Cerebellar nuclear complex (tissue), 1 donor: ENCODE results near the gene RIOK3.
"Not testable (repeated sequence)": the region's sequence is repeated elsewhere in the genome, so short reads cannot be mapped to it uniquely, and the experiment has no call there.

Source experiments
- DNase-seq, 2 experiments: peaks; one replicate each; lab custom pipeline; 2025; lab: John Stamatoyannopoulos, UW

RIOK3 gene

DNA sequence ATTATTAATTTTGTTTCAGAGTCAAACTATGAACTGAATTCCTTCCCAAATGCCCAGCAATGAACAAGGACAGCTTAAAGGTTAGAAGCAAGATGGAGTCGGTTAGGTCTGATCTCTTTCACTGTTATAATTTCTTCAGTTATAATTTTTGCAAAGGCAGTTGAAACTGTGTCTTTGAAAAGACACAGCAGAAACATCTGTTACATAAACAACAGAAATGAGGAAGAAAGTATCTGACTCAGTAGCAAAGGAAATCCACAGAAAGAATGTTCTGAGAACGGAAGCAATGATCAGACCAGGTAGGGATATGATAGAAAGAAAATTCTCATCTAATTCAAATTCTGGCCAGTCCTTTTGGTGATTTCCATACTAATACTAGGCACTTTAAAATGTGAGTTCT lies 45.0 kb downstream of the RIOK3 start:
- no peak for DNase-seq

DNA sequence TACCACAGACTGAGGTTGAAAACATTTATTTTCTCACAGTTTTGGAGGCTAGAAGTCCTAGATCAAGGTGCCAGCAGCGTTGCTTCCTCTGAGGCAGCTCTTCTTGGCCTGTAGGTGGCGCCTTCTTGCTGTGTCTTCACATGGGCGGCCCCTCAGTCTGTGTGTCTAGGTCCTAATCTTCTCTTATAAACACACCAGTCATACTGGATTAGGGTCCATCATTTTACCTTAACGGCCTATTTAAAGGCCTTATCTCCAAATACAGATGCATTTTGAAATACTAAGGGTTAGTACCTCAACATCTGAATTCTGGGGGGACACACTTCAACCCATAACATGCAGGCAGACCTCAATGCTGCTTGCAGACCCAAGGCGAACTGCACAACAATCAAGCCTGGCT lies 45.8 kb downstream of the RIOK3 start:
- DNase-seq: no peak

DNA sequence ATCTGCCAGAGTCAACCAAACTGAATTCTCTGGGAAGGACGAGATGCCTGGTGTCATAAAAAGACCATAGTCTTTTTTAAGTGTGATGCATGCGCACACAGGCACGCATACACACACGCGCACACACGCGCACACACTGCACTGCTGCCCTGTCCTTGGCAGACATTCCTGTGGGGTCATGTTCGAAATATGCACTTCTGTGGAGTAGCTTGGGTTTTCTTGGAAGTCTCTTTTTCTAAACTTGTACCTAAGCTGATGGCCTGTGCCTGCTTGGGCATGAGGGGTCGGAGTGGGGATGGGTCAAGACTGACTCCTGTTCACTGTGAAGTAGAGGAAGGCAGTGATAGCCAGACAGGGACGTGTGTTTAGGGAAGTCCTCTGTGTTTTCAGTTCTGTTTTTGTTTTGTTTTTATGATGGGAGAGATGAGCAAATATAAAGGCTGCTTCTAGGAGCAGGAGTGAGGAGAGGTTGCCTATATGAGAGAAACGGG lies 46.2 kb downstream of the RIOK3 start:
- DNase-seq: no peak

DNA sequence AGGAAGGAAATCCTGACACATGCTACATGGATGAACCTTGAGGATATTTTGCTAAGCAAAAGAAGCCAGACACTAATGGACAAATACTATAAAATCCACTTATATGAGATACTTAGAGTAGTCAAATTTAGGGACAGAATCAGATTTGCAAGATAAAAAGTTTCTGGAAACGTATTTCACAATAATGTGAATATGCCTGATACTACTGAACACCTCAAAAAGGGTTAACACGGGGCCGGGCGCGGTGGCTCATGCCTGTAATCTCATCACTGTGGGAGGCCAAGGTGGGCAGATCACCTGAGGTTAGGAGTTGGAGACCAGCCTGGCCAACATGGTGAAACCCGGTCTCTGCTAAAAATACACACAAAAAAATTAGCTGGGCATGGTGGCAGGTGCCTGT lies 48.5 kb downstream of the RIOK3 start:
- no peak for DNase-seq

DNA sequence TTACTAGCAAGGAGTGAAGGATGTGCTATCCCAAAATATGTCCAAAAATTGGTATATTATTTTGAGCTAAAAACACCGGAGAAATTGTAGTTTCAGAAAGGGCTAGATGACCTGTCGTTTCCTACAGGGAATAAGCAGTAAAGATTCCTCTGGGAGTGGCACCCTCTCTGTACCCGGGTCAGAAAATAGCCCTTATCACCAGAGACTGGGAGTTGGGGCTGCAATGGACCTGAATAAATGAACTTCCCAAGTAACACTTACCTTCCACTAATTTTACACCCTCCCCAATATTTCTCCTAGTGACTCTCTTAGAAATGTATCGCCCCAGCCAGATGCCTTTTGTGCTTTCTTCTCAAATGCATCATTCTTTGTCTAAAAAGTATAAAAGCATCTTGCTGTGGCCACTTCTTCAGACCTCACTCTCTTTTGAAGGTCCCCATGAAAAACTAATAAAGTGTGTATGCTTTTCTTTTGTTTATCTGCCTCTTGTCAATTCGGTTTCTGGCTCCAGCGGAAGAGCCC lies 49.5 kb downstream of the RIOK3 start:
- DNase-seq: no peak

DNA sequence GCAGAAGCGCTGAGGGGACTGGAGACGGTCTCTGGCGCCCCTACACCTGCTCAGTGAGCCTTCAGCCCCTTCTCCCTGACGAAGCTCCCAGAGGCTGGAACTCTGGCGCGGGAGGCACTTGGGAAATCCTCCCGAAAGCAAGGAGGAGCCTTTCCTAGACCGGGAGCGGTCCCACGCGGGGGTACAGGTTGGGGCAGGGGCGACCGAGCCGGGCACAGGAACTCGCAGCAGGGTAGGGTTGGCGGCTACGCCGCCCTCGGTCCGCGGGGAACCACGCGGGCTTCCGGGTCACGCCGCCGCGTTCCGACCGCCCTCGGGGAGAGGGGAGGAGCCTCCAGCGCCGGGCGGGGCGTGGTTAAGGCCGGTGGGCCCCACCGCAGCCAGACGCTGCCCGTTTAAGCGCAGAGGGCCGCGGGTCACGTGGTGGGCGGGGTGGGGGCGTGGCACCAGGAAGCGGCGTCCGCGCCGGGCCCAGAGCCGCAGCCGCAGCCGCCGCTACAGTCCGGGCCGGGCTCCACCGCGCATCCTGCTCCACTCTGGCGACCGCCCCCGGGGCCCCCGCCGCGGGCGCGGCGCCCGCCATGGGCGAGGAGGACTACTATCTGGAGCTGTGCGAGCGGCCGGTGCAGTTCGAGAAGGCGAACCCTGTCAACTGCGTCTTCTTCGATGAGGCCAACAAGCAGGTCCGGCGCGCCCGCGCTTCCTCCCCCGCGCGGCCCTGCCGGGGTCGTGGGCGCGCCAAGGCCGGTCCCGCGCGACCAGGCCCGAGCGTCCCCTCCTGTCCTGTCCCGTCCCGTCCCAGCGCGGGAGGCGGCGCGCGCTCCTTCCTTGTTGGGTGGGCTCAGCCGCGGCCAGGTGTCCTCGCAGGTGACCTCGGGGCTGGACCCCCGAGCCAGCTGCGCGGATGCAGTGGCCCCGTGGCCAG lies 50.2 kb downstream of the RIOK3 start, which contains the start of gene RMC1:
Gene RMC1 (plus strand): TSS at position 474 of the 925 bp plus-strand sequence. CDS start 108 bp downstream, at position 582.
- peak in 1 of 2 experiments; percentile 65 for DNase-seq

DNA sequence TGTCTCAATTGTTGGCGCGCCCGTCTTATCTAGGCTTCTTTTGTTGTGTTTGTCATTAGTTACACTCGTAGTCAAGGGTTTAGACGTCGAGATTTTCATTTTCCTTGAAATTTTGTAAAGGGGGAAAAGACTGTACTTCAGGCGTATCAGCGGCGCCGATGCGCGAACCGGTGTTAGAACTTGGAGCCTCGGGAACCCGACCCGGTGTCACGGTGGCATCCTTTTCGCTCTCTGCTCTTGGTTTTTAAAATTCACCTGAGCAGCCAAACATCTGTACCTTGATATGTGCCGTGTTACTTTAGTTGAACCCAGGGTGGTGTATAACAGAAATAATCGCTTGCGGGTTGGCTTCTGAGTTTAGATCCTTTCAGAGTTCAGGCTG lies 50.9 kb downstream of the RIOK3 start:
- no peak for DNase-seq

DNA sequence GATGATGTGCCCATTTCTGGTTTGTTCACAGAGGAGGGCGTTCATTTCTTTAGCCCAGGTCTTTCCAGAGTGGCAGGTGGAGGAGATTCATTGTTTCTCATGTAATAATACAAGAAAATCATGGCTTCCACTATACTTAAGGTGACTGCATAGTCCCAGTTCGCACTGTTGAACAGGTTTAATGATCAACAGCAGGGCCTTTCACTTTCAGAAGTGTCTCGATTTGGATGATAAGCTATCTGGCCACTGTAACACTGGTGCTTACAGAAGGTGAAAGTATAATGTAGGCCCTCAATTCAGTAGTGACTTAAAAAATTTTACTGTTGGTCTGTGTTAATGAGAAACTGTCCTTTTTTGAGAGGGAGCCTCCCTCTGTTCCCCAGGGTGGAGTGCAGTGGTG lies 51.6 kb downstream of the RIOK3 start:
- no peak for DNase-seq

DNA sequence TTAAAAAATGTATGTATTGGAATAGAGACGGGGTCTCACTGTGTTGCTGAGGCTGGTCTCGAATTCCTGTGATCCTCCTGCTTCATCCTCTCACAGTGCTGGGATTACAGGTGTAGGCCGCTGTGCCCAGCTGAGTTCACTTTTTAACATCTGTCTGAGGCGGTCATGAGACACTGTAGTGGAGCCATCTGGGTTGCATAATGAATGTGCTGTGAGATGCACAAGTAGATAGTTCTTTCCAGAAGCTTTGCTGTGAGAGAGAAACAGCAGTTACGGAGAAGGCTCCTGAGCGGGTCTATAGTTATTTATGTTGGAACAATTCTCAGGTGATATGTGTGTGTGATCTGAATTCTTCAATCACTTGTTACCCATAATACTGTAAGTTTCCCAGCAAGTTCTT lies 53.3 kb downstream of the RIOK3 start:
- no peak for DNase-seq

DNA sequence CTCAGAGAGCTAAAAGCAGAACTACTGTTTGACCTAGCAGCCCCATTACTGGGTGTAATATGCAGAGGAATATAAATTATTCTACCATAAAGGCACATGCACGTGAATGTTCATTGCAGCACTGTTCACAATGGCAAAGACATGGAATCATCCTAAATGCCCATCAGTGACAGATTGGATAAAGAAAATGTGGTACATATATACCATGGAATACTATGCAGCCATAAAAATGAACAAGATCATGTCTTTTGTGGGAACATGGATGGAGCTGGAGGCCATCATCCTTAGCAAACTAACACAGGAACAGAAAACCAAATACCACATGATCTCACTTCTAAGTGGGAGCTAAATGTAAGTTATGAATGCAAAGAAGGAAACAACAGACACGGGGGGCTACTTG lies 57.8 kb downstream of the RIOK3 start:
- not testable (repeated sequence) for DNase-seq

DNA sequence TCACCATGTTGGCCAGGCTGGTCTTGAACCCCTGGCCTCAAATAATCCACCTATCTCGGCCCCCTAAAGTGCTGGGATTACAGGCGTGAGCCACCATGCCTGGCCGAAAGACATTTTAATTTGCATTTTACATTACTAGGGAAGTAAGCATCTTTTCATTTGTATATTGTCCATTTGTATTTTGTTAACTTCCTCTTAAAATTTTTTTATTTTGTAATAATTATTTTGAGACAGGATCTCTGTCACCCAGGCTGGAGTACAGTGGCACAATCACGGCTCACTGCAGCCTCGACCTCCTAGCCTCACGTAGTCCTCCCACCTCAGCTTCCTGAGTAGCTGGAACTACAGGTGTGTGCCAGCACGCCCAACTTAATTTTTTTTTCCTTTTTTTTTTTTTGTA lies 59.1 kb downstream of the RIOK3 start:
- DNase-seq: not testable (repeated sequence)

DNA sequence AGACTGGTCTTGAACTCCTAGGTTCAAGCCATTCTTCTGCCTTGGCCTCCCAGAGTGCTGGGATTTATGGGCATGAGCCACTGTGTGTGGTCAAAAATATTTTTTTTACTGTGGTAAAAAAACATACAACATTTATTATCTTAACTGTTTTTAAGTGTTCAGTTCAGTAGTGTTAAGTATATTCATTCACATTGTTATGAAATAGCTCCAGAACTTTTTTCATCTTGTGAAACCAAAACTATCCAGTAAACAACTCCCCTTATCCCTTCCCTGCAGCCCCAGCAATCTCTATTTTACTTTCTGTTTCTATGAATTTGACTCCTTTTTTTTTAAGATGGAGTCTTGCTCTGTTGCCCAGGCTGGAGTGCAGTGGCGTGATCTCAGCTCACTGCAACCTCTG lies 59.6 kb downstream of the RIOK3 start:
- no peak for DNase-seq

DNA sequence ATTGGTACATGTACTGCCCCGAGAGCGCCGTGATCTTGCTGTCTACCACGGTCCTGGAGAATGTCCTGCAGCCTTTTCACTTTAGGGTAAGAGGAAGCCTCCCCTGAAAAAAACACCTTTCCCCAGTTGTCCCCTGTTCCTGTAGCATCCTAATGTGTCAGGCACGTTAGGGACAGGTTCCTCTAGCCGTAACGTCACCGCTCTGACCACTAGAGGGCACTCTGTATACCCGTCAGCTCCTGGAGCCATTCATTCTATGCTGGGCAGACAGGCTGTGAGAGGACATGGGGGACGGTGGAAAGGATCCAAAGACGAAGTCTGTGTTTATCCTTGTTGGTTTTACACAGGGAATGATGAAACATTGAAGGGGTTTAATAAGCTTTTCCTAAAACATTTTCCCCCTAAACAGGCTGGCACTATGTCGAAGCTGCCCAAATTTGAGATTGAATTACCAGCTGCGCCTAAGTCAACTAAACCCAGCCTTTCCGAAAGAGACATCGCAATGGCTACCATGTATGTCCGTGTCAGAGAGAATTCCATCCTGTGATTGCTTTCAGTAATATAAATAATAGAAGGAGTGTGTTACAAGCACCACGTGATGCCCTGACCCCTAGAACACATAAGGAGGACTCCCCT lies 62.9 kb downstream of the RIOK3 start:
- peak; percentile 30 to 58 for DNase-seq

DNA sequence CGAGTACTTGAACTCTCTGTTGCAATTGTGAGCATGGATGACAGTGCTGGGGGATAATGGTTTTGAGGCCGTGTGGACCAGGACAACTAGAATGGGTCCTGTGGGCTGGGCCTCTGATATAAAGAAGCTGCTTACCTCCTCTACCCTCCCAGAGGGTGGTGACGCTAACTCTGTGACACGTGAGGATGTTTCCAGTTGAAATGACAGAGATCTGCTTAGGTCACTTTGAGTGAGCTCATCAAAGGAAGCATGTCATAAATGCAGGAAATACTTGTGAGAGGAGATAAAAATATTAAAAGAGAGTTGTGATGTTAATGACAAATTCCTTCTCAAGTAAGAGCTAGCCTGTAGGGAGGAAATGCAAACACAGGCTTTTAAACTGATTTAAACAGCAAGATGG lies 66.6 kb downstream of the RIOK3 start:
- DNase-seq: no peak

DNA sequence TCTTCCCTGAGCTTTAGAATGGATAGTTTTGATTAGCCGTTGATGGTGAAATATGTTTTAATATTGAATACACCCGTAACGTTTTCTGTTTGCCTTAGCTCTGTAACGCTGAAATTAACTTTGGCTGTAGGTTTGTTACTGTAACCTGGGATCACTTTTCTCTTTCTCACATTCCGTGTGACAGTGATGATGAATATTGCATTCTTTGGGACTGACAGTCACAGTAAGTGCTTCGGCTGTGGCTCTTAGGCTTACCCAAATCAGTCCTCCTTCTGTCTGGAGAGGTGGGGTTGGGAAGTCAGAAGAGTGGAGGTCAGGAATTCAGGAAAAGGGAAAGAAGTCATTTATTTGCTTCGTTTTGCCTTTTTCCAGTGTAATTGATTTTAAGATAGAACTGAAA lies 68.2 kb downstream of the RIOK3 start:
- DNase-seq: no peak

DNA sequence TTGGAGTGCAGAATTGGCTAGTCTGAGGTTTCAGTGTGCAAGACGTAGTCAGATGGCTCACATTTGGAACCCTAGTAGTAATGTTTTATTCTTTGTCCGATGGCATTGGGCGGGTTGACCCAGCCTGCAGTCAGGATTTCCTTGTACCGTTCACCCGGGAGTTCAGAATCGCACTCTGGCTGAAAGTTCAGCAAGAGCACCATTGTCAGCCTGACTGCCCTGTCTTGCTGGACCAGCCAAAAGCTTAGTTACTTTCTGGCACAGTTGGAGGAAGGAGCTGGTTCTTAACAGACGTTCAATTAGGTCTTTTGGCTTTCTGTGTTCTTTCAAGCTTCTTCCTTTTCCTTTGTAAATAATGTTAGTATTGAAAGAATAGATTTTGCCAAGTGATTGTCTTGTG lies 68.8 kb downstream of the RIOK3 start:
- DNase-seq: no peak

DNA sequence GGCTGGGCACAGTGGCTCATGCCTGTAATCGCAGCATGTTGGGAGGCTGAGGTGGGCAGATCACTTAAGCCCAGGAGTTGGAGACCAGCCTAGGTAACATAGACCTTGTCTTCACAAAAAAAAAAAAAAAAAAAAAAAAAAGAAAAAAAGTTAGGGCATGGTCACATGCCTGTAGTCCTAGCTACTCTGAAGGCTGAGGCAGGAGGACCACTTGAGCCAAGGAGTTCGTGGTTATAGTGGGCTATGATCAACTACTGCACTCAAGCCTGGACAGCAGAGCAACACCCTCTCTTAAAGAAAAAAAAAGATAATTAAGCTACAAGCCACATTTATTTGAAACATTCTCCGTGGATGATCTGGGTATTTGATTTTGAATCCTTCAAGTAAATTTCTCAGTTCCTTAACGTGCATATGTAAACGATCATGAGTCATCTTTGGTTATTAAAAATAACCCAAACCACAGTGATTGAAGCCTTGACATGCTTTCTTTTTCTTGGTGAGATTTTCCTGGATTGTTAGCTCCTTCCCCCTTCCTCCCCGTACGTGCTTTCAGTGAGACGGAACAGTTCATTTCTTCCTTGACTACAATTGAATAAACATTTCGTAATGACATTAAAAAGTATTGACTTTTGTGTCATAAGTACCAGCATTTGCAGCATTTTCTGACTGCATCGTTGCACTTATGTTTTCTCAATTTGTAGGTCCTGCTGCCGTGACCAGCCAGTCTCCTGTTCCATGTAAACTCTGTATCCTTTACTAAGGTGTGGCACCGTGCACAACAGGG lies 70.5 kb downstream of the RIOK3 start:
- DNase-seq: no peak

DNA sequence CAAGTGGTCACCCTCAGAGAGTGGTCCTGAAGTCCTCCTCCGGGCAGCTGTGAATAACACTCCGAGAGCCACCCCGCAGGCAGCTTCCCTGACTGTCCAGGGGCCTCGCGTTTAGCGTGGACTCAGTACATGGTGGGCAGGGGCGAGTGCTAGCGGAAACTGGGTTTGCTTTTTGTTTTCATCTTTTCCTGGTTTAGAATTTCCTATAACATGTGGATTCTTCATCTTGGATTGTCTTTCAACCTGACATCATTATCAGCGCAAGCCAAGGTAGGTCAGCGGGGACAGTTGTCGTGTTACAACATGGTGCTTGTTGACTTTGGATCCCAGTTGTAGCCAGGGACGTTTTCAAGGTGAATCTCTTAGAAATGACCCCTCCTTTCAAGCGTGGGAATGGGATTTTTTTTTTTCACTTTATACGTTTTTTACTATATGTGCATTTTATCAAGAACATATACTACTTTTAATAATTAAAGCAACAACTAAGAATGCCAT lies 71.2 kb downstream of the RIOK3 start:
- no peak for DNase-seq

DNA sequence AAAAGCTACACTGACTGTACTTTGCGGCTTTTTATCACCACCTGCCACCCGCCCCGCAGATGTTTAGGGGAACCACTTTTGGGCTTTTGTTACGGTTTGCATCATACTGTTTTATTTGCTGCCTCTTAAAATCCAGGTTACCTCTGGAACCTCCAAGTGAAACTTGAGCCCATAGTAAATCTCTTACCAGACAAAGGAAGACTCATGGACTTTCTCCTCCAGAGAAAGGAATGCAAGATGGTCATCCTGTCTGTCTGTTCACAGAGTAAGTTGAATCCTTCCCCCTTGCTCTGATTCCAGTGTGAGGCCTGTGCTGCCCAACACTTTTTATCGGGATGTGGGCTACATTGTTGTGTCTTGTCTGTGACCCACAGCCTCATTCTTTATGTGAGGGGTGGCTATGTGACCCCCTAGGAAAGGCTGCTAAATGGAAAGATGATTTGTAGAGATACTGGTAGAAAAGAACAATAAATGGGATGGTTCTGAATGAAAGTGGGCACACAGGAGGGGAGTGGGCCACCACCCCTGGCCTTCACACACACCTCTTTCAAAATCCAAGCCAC lies 73.5 kb downstream of the RIOK3 start:
- DNase-seq: no peak

DNA sequence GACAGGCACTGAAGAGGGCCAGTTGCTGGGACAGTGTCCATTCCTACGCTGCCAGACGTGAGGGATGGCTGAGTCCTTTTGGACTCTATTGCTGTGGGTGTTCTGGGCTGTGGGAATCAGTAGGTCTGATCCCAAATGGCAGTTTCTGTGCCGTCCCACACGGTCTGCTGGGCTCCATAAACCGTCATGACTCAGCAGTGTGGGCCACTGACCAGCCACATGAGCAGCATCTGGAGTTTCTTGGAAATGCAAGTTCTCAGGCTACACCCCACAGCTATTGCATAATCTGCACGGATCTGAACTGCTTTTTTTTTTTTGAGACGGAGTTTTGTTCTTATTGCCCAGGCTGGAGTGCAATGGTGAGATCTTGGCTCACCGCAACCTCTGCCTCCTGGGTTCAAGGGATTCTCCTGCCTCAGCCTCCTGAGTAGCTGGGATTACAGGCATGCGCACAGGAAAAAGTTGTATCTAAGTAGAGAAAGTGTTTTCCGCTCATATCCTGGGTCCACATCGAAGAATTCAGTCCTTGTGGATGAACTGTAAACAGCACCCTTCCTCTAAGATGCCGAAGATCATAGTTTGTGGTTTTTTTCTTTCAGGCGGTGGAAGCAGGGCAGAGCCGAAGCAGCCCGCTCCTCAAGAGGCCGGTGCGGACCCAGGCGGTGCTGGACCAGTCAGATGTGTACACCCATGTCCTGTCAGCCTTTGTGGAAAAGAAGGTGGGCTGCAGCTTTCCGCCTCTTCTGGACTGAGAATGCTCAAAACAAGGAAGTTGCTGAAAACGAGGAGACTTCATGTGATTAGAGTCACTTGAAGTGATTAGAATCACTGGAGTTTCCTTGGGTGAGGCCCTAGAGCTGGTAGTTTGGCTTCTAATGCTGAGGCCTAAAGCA lies 75.7 kb downstream of the RIOK3 start:
- DNase-seq: no peak

DNA sequence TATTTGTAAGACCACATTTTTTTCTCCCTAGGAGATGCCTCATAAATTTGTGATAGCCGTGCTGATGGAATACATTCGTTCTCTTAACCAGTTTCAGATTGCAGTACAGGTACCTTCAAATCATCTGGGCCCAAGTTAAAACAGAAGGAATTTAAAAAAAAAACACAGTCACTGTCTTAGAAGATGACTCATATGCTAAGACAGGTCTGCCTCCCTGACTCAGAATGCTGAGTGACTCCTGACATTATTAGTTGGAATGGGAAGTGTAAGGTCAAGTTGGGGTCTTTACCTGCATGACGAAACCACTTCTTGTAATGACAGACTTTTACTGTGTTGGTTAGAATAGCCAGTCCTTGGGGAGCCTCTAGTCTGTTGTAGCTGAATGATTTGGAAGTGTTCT lies 76.5 kb downstream of the RIOK3 start:
- DNase-seq: no peak
